ENCODE results near the gene CEACAM16.

DNA sequence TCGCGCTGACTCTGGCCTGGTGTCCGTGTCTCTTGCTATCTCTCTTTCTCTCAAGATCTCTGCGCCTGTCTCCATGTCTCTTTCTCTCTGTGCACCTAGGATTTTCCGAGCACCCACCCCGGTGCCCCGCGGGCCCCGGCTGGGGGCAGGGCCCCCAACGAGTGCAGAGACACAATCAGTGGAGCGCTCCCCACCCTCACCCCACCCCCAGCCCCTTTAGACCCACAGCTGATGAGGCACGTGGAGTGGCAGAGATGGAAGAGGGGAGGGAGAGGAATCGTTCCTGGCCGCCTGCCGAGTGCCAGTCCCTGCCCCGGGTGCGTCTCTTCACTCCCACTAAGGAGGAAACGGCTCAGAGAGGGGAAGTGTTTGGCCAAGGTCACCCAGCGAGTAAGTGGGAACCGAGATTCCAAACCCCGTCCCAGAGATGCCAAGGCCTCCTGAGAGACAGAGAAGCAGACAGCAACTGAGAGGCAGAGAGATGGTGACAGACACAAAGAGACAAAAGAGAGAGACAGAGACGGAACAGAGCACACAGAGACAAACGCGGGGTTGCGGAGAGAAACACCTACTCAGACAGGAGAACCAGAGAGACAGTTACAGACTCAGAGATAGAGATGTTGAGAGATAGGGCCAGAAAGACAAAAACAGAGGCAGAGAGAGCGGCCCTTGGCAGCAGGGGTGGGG lies 48.9 kb downstream of the CEACAM16 start:
- TF ChIP-seq CTCF (IDR thresholded peaks at IDR 0.05) (no peak), POLR2AphosphoS5 (IDR thresholded peaks at IDR 0.05) (peak in 1 of 2 donors; percentile 4), POLR2A (IDR thresholded peaks at IDR 0.05) (peak in 1 of 4 donors; percentile 13), EP300 (IDR thresholded peaks at IDR 0.05) (no peak)

Measured in upper lobe of left lung (tissue), 4 donors.